ENCODE data around the gene ZNF76.
A peak's percentile ranks its signal among the peaks of the same experiment; 100 is the strongest.
"Not testable (repeated sequence)": the region's sequence is repeated elsewhere in the genome, so short reads cannot be mapped to it uniquely, and the experiment has no call there.

ZNF76 gene

GRCh38 chr6:35298625-35299140 is 39.1 kb downstream of the ZNF76 start:
- DNase-seq (ENCODE audit: low read depth in 2 of 2, low spot score in 1 of 2) = no peak

DNA sequence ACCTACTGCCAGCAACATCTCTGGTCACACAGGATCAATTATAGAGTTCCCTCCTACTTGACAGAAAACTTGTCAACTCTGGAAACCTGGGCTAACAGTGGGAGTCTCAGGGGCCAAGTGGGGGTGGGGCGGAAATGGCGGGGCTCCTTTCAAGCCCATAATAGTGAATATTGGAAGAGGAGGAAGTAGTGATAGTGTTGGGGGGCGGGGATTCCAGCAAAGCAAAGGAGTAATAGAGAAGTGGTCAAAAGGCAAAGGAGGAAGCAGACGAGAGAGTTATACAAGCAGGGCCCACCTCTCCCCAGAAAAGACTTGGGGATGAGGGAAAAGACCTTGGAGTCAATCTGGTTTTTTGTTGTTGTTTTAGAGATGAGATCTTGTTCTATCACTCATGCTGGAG is 40.1 kb downstream of the ZNF76 start:
- DNase-seq (ENCODE audit: low read depth in 2 of 2, low spot score in 1 of 2) = no peak

DNA sequence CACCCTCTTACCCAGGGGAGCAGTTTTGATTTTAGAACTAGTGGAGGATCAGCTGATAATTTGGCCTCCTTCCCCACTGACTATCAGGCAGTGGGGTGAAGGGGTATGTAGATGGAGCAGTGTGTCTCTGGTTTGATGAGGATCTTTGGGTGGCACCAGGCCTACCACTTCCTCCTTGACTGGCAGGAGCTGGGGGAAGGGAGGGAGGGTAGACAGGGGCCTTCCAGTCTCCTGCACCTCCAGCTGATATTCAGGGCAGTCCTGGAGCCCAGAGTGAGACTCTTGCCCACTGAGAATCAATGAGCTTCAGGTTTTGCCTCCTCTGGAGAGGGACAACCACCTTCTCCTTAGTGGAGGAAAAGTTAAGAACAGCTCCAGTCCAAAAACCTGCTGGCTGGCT is 41.3 kb downstream of the ZNF76 start:
- no peak for DNase-seq (ENCODE audit: low read depth in 2 of 2, low spot score in 1 of 2)

- DNase-seq (ENCODE audit: low read depth in 2 of 2, low spot score in 1 of 2) = peak; percentile 70 to 83
Measured at GRCh38 chr6:35302604-35303241, 43.2 kb downstream of the ZNF76 start.

GRCh38 chr6:35304299-35304698 is 44.8 kb downstream of the ZNF76 start:
- DNase-seq (ENCODE audit: low read depth in 2 of 2, low spot score in 1 of 2) = no peak

GRCh38 chr6:35305117-35305516 is 45.6 kb downstream of the ZNF76 start:
- DNase-seq (ENCODE audit: low read depth in 2 of 2, low spot score in 1 of 2) = no peak

DNA sequence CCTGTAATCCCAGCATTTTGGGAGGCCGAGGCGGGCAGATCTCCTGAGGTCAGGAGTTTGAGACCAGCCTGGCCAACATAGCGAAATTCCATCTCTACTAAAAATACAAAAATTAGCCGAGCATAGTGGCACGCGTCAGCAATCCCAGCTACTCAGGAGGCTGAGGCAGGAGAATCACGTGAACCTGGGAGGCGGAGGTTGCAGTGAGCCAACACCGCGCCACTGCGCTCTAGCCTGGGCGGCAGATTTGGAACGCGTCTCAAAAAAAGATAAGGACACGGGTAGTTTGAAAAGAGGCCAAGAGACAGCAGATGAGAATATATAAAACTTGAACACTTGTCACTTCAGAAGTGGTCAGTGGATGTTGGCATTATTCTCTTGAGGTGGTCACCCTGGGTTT is 47.6 kb downstream of the ZNF76 start:
- DNase-seq (ENCODE audit: low read depth in 2 of 2, low spot score in 1 of 2) = not testable (repeated sequence)

DNA sequence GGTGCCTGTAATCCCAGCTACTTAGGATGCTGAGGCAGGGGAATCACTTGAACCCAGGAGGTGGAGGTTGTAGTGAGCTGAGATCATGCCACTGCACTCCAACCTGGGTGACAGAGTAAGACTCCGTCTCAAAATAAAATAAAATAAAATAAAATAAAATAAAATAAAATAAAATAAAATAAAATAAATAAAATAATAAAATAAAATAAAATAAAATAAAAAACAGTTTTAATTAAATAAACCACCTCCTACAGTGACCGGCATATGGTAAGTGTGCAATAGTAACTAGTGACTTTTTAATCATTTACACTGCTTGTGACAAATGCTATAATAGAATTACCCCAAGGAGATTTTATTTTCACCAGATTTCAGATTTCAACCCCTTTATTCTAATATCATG is 49.0 kb downstream of the ZNF76 start:
- not testable (repeated sequence) for DNase-seq (ENCODE audit: low read depth in 2 of 2, low spot score in 1 of 2)

- no peak for DNase-seq (ENCODE audit: low read depth in 2 of 2, low spot score in 1 of 2)
Measured at GRCh38 chr6:35309611-35310264, 50.2 kb downstream of the ZNF76 start.

DNA sequence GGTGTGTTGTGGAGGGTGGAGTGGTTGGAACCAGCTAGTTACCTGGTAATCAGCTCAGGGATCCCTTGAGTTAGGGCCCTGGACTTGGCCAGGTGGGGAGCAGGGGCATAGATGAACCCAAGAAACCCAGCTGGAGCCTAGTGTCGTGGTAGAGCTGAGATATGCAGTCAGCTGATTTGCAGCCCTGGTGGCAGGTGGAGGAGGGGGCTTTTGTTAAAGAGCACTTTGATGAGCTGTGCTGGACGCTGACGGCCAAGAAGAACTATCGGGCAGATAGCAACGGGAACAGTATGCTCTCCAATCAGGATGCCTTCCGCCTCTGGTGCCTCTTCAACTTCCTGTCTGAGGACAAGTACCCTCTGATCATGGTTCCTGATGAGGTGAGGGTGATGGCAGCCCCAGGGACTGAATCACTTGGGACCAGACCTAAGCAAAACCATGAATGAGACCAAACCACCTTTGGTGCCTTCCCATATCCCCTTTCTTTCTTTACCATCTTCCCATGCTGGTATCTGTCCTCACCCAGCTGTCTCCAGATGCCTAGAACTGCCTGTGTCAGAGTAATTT is 50.8 kb downstream of the ZNF76 start:
- no peak for DNase-seq (ENCODE audit: low read depth in 2 of 2, low spot score in 1 of 2)

DNA sequence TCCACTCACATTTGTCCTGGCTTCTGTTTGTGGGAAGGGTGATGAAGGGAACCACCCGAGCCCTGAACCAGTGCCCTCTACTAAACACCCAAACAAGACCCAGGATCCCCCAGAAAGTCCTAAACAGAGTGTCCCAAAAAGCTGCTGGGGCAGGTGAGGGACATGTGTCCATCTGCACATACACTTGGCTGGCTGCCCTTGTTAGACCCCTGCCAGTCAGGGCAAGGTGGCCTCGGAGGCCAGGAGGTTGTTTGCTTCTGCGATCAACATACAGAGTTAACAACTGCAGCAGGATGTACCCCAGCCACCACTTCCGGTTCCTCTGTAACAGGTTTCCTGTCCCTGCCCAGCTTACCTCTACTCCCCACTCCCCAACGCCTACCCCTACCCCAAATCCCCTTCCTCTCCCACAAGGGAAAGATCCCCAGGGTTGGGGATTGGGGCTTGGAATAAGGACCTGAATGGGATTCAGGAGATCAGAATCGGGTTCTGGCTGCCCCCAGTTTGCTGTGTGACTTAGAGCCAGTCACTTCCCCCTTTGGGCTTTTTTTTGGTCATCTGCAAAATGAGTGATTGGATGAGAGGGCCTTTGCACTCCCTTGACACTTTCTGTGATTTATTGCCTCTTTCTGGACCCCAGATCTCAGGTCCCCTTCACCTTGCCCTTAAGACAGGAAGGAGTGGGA is 52.0 kb downstream of the ZNF76 start:
- DNase-seq (ENCODE audit: low read depth in 2 of 2, low spot score in 1 of 2) = no peak

DNA sequence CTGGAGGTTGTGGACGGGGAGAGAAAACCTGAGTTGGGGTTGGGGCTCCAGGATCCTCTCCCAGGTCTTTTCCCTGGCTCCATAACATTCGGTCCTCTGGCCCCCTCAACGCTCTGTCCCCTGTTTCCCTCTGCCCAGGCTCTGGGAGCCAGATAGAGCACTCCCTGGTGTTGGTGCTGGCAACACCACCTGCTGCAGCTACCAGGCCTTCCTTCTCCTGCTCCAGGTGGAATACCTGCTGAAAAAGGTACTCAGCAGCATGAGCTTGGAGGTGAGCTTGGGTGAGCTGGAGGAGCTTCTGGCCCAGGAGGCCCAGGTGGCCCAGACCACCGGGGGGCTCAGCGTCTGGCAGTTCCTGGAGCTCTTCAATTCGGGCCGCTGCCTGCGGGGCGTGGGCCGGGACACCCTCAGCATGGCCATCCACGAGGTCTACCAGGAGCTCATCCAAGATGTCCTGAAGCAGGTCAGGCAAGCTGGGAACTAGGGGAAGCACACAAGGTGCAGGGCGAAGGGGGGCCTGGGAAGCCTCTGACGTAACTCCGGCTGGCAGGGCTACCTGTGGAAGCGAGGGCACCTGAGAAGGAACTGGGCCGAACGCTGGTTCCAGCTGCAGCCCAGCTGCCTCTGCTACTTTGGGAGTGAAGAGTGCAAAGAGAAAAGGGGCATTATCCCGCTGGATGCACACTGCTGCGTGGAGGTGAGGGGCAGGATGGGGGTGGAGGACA is 52.7 kb downstream of the ZNF76 start:
- no peak for DNase-seq (ENCODE audit: low read depth in 2 of 2, low spot score in 1 of 2)

DNA sequence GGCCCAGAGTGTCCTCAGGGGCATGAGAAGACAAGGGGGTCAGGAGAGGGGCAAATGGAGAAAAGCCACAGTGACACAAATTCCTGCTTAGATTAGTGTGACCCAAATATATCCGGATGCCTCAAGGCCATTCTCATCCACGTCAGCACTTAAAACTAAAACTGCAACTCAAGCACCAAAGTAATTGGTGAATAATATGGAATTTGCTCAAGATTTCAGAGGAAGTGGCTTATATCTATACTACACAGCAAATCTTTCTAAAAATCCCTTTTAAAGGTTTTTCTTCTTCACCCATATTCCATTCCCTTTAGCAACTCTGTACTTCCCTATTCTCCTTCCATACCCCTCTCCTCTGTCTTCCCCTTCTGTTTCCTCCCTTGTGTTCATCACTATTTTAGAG is 53.3 kb downstream of the ZNF76 start:
- no peak for DNase-seq (ENCODE audit: low read depth in 2 of 2, low spot score in 1 of 2)

- DNase-seq (ENCODE audit: low read depth in 2 of 2, low spot score in 1 of 2) = no peak
Measured at GRCh38 chr6:35317483-35318195, 58.1 kb downstream of the ZNF76 start.

DNA sequence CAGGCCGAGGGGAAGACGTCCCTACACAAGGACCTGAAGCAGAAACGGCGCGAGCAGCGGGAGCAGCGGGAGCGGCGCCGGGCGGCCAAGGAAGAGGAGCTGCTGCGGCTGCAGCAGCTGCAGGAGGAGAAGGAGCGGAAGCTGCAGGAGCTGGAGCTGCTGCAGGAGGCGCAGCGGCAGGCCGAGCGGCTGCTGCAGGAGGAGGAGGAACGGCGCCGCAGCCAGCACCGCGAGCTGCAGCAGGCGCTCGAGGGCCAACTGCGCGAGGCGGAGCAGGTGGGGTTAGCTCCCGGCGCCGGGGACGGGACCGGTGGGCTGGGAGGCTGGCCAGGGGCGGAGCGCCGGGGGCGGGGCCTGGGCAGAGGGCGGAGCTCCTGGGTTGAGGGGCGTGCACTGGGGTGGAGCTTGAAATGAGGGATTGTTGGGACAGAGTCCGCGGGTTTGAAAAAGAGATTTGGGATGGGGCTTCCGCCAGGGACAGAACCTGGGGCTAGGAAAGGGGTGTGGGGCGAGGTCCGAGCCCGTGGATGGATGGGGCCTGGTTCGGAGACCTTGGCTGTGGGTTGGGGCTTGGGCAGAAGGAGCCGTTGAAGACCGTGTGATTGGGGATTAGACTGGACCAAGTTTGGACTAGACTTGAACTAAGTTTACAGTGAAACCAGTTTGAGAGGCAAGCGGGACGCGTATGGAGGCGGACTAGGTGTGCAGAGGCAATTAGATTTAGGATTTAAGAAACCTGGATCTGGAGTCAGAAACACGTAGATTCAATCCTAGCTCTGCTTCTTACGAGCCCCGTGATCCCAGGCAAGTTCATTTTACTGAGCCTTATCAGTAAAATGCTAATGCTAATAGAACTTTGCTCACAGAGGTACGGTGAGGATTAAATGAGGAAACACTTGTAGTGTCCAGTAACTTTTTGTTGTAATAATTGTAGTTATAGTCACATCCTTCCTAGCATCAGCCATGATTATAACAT is 58.9 kb downstream of the ZNF76 start:
- no peak for DNase-seq (ENCODE audit: low read depth in 2 of 2, low spot score in 1 of 2)

DNA sequence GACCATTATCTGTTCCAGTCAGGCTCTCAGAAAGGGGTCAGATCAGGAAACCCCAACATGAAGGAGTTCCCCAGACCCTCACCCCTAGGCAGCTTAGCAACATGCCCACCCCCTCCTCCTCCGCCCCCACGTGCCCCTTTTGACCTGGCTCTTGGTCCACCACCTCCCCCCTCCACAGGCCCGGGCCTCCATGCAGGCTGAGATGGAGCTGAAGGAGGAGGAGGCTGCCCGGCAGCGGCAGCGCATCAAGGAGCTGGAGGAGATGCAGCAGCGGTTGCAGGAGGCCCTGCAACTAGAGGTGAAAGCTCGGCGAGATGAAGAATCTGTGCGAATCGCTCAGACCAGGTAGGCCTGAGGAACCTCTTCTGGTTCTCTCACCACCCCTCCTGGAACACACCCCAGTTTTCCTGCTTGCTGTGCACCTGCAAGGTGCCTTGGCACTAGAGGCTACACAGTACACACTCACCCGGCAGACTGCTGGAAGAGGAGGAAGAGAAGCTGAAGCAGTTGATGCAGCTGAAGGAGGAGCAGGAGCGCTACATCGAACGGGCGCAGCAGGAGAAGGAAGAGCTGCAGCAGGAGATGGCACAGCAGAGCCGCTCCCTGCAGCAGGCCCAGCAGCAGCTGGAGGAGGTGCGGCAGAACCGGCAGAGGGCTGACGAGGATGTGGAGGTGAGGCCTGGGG is 60.0 kb downstream of the ZNF76 start:
- no peak for DNase-seq (ENCODE audit: low read depth in 2 of 2, low spot score in 1 of 2)

DNA sequence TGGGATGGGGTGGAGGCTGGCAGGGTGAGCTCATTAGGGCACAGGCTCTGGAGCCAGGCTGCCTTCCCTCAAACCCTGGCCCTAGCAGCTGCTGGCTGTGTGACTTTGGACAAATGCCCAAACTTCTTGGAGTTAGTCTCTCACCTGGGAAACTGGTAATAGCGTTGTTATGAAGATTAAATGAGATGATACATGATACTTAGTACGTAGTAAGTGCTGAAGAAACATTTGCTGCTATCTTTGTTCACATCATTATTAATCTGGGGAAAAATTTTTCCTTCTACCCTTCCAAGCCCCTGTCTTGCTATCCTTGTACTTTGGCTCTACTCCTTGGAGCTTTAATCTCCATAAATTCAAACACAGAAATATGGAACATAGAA is 60.5 kb downstream of the ZNF76 start:
- DNase-seq (ENCODE audit: low read depth in 2 of 2, low spot score in 1 of 2) = no peak

DNA sequence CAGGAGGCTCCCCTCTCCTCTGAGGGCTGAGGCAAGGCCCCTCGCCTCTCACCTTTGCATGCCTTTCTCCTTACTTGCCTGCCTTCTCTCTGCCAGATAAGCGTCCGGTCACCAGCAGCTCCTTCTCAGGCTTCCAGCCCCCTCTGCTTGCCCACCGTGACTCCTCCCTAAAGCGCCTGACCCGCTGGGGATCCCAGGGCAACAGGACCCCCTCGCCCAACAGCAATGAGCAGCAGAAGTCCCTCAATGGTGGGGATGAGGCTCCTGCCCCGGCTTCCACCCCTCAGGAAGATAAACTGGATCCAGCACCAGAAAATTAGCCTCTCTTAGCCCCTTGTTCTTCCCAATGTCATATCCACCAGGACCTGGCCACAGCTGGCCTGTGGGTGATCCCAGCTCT is 61.6 kb downstream of the ZNF76 start:
- no peak for DNase-seq (ENCODE audit: low read depth in 2 of 2, low spot score in 1 of 2)

Measured in stimulated activated CD8-positive, alpha-beta memory T cell treated with anti-CD3 and anti-CD28 coated beads, Interleukin-4, amount 100 ng/mL, for 4 hours (primary cell).